Right hindlimb (tissue), 1 donor: ENCODE results near the gene BLM.

Experiments used
- DNase-seq: peaks from one replicate; pipeline ENCODE4 v3.0.0-alpha.2; 2018

BLM gene

DNA sequence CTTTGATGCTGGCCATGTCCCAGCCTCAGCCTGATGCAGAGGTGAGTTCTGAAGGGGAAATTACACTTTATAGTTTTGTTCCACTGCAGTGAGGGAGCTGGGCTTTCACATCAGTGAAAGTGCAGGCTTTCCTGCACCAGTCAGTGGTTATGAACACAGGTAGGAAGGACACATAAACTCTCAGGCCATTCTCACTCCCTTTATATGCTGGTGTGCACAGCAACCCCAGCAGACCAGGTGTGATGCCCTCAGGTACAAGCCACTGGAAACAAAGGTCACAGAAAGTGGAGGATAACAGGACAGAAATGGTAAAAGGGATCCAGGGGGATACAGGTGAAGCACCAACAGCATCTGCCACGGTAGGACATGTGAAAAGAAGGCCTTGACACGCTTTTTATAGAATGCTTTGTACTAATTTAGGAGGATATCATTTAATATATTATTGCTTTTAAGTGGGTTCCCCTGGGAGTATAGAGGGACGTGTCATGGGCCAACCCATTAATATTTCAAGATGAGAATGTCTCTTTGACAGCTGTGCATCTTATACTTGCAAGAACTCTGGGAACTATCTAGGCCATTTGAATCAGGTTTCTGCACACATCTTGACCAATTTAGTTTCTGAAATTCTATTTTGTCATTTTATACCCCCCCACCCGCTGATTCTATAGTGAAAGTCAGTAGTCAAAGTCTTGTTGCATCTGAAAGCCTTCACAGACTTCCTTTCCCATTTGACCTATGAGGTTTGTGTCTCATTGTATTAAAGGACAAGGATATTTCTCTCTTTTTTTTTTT, 25.0 kb upstream of the BLM start:
- no peak for DNase-seq

- DNase-seq = no peak
Observed at GRCh38 chr15:90694987-90695386, 22.2 kb upstream of the BLM start.

DNA sequence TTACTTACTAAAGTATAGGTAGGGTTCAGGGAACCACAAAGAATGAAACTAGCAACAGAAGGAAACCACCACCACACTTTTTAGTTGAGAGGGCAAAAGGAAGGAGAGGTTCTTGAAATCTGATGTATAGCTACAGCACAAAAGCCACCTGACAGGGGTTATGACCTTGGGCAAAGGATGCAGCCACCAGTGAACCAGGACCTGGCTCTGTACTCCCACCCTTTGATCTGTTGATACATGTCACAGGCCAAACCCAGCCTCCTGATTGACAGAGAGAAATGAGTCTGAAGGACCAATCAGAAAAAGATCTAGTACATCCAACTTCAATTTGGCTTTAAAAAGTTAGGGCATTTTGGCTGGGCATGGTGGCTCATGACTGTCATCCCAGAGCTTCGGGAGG, 20.0 kb upstream of the BLM start:
- DNase-seq = no peak

DNA sequence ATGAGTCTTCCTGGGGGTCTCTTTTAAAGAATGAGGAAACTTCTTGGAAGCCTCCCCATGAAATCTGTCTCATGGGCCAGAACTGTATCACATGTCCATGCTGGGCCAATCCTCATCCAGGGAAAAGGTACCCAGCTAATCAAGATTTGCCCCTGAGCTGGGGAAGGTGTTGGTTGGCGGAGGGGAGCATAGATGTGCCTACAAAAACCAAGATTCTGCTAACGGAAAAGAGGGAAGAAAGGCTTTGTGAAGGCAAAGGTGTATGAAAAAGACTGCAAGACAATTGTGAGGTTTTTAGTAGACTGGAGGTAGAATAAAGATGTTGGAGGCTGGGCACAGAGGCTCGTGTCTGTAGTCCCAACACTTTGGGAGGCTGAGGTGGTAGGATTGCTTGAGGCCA, 18.5 kb upstream of the BLM start:
- DNase-seq = no peak

DNA sequence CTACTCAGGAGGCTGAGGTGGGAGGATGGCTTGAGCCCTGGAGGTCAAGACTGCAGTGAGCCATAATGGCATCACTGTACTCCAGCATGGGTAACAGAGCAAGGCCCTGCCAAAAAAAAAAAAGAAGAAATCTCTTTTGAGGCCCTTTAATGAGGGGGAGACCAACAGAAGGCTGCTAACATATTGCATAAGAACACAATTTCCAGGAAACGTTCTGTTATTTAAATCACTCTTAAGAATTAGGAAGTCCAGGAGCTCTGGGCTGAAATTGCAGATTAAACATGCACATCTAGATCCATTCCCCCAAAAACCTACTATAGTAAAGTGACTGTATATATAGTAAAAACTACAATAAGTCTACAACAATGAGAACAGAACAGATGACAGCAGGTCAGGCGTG, 16.1 kb upstream of the BLM start:
- DNase-seq = no peak

- DNase-seq = no peak
Observed at GRCh38 chr15:90701880-90702630, 15.1 kb upstream of the BLM start.

GRCh38 chr15:90703455-90703854, 13.7 kb upstream of the BLM start:
- no peak for DNase-seq

- no peak for DNase-seq
Observed at GRCh38 chr15:90705212-90705611, 11.9 kb upstream of the BLM start.

- DNase-seq = no peak
Observed at GRCh38 chr15:90706394-90707327, 10.5 kb upstream of the BLM start.

DNA sequence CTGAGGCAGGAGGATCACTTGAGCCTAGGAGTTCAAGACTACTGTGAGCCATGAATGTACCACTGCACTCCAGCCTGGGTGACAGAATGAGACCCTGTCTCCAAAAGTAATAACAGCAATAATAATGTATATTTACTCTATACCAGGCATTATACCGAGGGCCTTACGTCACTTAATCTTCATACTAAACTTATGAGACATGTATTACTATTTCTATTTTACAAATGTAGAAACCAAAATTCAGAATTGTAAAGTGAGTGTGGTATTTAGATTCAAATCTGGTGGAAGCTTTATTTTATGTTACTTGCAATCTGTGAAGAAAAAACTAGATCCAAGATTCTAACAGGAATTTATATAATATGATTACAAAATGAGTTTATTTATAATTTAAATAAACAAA, 9.7 kb upstream of the BLM start:
- no peak for DNase-seq

GRCh38 chr15:90708516-90708915, 8.6 kb upstream of the BLM start:
- no peak for DNase-seq

DNA sequence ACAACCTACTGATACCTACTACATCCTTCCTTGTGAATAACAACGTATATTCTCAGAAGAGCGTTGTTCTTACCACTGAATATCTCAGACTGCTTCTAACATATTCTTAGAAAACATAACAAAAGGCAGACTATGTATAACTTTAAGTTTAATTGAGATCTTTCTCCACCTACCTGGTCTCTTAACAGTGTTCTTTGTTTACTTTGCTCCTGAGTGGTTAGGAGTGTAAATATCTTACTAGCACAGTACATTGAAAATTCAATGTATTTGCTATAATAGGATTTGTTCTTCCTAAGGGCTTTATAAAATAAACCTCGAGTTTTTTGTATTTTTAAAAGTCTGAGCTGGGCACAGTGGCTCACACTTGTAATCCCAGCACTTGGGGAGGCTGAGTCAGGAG, 7.9 kb upstream of the BLM start:
- no peak for DNase-seq

GRCh38 chr15:90710436-90711027, 6.6 kb upstream of the BLM start:
- DNase-seq = no peak

DNA sequence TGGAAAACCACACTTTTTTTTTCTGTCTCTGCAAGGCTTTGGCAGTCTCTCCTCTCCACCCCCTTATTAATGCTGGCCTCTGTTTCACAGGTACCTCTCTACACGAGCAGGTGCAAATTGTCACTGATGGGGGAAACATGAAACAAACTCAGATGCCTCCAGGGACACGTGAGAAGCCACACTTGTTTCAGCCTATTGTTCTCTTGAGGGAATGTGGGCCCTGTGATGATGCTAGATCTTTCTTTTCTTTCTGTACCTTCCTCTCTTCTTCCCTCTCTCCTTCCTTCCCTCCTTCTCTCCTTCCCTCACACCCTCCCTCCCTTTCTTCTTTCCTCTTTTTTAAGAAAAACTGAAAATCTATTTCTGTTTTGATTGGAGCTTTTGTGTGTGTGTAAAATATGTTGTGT, 5.7 kb upstream of the BLM start:
- no peak for DNase-seq

DNA sequence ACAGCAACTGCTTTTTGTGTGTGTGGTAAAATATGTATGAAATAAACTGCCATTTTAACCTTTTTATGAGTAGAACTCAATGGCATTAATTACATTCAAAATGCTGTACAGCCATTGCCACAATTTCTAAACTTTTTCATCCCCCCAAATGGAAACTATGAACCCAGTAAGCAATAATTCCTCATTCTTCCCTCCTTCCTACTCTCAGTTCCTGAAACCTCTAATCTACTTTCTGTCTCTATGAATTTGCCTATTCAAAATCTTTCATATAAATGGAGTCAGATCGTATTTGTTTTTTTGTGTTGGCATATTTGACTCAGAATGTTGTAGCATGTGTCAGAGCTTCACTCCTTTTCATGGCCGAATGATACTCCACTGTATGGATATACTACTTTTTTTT, 5.3 kb upstream of the BLM start:
- DNase-seq = no peak

- no peak for DNase-seq
Observed at GRCh38 chr15:90713081-90713480, 4.1 kb upstream of the BLM start.

DNA sequence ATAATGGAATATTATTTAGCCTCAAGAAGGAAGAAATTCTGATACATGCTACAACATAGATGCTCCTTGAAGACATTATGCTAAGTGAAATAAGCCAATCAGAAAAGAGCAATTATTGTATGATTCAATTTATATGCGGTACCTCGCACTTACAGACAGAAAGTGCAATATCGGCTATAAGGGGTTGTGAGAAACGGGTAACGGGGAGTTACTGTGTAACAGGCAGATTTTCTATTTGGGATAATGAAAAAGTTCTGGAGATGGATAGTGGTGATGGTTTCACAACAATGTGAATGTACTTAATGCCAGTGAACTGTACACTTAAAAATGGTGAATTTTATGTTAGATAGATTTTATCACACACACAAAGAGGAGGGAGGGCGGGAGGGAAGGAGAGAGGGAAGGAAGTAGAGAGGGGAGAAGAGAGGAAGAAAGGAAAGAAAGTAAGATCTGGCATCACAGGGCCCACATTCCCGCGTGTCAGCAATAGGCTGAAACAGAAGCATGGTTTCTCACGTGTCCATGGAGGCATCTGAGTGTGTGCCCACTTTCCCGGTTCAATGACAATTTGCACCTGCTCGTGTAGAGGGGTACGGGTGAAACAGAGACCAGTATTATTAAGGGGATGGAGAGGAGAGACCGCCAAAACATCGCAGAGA, 700 bp upstream of the BLM start:
- no peak for DNase-seq

- no peak for DNase-seq
Observed at GRCh38 chr15:90718232-90718631, 1.1 kb downstream of the BLM start.

DNA sequence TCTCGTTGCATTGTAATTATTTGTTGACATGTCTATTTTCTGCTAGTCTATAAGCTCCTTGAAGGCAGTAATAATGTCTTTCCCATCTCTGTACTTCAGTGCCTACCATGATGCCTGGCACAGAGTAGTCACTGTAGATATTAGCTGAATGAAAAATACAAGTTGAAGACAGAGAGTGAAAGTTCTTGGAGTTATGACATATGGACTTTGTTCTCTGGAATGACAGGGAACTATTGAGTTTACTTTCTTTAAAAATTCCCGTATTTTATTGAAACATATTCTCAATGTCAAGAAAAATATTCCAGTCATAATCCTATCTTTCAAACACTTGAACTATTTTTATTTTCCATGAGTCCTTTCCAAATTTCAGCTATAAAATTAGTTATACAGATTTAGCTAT, 3.0 kb downstream of the BLM start:
- DNase-seq = no peak

GRCh38 chr15:90729261-90729660, 12.1 kb downstream of the BLM start:
- DNase-seq = no peak

- DNase-seq = no peak
Observed at GRCh38 chr15:90730290-90730689, 13.1 kb downstream of the BLM start.

DNA sequence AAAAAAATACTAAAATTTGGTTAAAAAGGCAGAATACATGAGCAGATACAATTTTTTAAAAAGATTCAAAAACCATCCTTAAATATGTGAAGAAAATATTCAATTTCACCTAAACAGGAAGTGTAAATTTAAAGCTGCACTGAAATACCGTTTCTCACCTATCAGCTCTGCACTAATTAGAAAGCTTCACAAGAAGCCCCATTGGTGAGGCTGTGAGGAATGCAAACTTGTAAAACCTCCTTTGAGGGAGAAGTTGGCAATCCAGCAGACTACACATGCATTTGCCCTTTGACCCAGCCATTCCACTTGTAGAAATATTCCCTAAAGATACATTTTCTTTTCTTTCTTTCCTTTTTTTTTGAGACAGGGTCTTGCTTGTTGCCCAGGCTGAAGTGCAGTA, 18.8 kb downstream of the BLM start:
- no peak for DNase-seq
